H1 (cell line): ENCODE data around the gene OTOP3. TPM values are rescaled to one million over a fixed set of nuclear protein-coding genes. Genes with fewer than 3 reads are reported as not detected.

Source experiments
- CTCF ChIA-PET: fragments of 300-600 bp; sonication (Branson Sonifier 250); formaldehyde crosslinking; loops from one replicate; lab custom pipeline; 2021; ENCODE audit not compliant: partially characterized antibody; lab: Charles Lee
- POLR2A ChIA-PET: fragments of 300-600 bp; sonication (Branson Sonifier 250); formaldehyde crosslinking; loops from one replicate; lab custom pipeline; 2021; ENCODE audit warnings: inconsistent platforms; ENCODE audit not compliant: partially characterized antibody; lab: Charles Lee
- DNase-seq, 2 experiments: peaks; one replicate each; pipeline versions ENCODE4 v3.0.0 to v3.0.0-alpha.2; 2010 to 2022; ENCODE audit warnings: low spot score in 2 of 2, low read depth in 1 of 2, mixed read lengths in 1 of 2
- FAIRE-seq: peaks from 2 replicates; lab custom pipeline; 2011; peaks lifted over from hg19 to GRCh38; lab: Jason Lieb, UNC
- H2AFZ ChIP-seq: 2 replicates; pipeline ENCODE4 v1.8.1; 2012; ENCODE audit warnings: low read length, inconsistent platforms
- H2AK5ac ChIP-seq: 2 replicates; pipeline ENCODE4 v1.6.1; 2013; ENCODE audit warnings: low read depth, low read length
- H2BK120ac ChIP-seq: replicated peaks from 2 replicates; pipeline ENCODE3; 2013; ENCODE audit warnings: low read depth, low read length, inconsistent platforms
- H2BK12ac ChIP-seq: 2 replicates; pipeline ENCODE4 v1.6.1; 2013; ENCODE audit warnings: low read depth, low read length
- H2BK15ac ChIP-seq: 2 replicates; pipeline ENCODE4 v1.6.1; 2013; ENCODE audit warnings: low read length
- H2BK20ac ChIP-seq: 2 replicates; pipeline ENCODE4 v1.6.1; 2013; ENCODE audit warnings: low read length
- H2BK5ac ChIP-seq: 2 replicates; pipeline ENCODE4 v1.6.1; 2013; ENCODE audit warnings: low read depth, low read length
- H3K14ac ChIP-seq: 2 replicates; pipeline ENCODE4 v1.6.1; 2013; ENCODE audit warnings: inconsistent platforms; ENCODE audit not compliant: insufficient read length
- H3K18ac ChIP-seq: 2 replicates; pipeline ENCODE4 v1.6.1; 2013; ENCODE audit warnings: low read length; ENCODE audit errors: extremely low read depth
- H3K23ac ChIP-seq: 2 replicates; pipeline ENCODE4 v1.6.1; 2013; ENCODE audit warnings: inconsistent platforms; ENCODE audit not compliant: insufficient read length
- H3K23me2 ChIP-seq: 2 replicates; pipeline ENCODE4 v1.6.1; 2013; ENCODE audit warnings: low read depth, low read length
- H3K27ac ChIP-seq: 2 replicates; pipeline ENCODE4 v1.6.1; 2011; ENCODE audit warnings: low read depth, low read length, inconsistent platforms
- H3K27me3 ChIP-seq, 4 experiments: replicated peaks in 1 of 4; 1 replicate in 1 of 4; 2 replicates in 3 of 4; pipeline versions ENCODE4 v1.6.1 to v1.8.1; 2011 to 2013; ENCODE audit warnings: low read length in 3 of 4, mild to moderate bottlenecking in 3 of 4, inconsistent platforms in 2 of 4, mixed read lengths in 2 of 4, moderate library complexity in 1 of 4; ENCODE audit not compliant: control insufficient read depth in 3 of 4, insufficient read depth in 3 of 4; ENCODE audit errors: extremely low read depth in 1 of 4
- H3K36me3 ChIP-seq, 4 experiments: 2 replicates each; pipeline versions ENCODE4 v1.6.1 to v1.8.1; 2011 to 2013; ENCODE audit warnings: mild to moderate bottlenecking in 4 of 4, low read length in 3 of 4, moderate library complexity in 2 of 4, control low read depth in 1 of 4, inconsistent platforms in 1 of 4; ENCODE audit not compliant: insufficient read depth in 4 of 4, control insufficient read depth in 2 of 4
- H3K4ac ChIP-seq: replicated peaks from 2 replicates; pipeline ENCODE3; 2013; ENCODE audit warnings: low read length, low read depth, mixed read lengths, inconsistent platforms; ENCODE audit not compliant: insufficient read length
- H3K4me1 ChIP-seq, 4 experiments: replicated peaks in 1 of 4; 1 replicate in 1 of 4; 2 replicates in 3 of 4; pipeline versions ENCODE4 v1.6.1 to v1.8.1; 2011 to 2013; ENCODE audit warnings: low read length in 3 of 4, inconsistent platforms in 2 of 4, mixed read lengths in 1 of 4; ENCODE audit not compliant: insufficient read depth in 4 of 4, control insufficient read depth in 3 of 4
- H3K4me2 ChIP-seq, 2 experiments: 2 replicates each; pipeline versions ENCODE4 v1.6.1 to v1.8.1; 2011 to 2013; ENCODE audit warnings: low read depth in 2 of 2, low read length in 2 of 2, control low read depth in 1 of 2, inconsistent platforms in 1 of 2, mild to moderate bottlenecking in 1 of 2; ENCODE audit not compliant: insufficient read depth in 1 of 2
- H3K4me3 ChIP-seq, 4 experiments: fragments of 200-600, 300-600 bp in 1 of 4; sonication (generic), shearing (Covaris generic), sonication (Bioruptor Twin) in 1 of 4; 2 replicates each; pipeline versions ENCODE4 v1.5.1 to v1.8.1; 2011 to 2016; ENCODE audit warnings: low read length in 4 of 4, low read depth in 3 of 4, control low read depth in 2 of 4, inconsistent platforms in 2 of 4, mild to moderate bottlenecking in 2 of 4, mixed read lengths in 1 of 4, moderate library complexity in 1 of 4; ENCODE audit not compliant: insufficient read depth in 2 of 4; ENCODE audit errors: extremely low read depth in 1 of 4
- H3K56ac ChIP-seq: replicated peaks from 2 replicates; pipeline ENCODE3; 2013; ENCODE audit warnings: low read depth, mild to moderate bottlenecking, mixed read lengths, low read length, inconsistent platforms; ENCODE audit not compliant: insufficient read length
- H3K79me1 ChIP-seq: 2 replicates; pipeline ENCODE4 v1.6.1; 2013; ENCODE audit warnings: low read depth, low read length, control low read depth
- H3K79me2 ChIP-seq, 2 experiments: 2 replicates each; pipeline versions ENCODE4 v1.6.1 to v1.8.1; 2012 to 2013; ENCODE audit warnings: low read length in 2 of 2, mild to moderate bottlenecking in 2 of 2, inconsistent platforms in 1 of 2; ENCODE audit not compliant: insufficient read depth in 2 of 2, control insufficient read depth in 1 of 2
- H3K9ac ChIP-seq, 4 experiments: replicated peaks in 1 of 4; 1 replicate in 1 of 4; 2 replicates in 3 of 4; pipeline versions ENCODE4 v1.6.1 to v1.8.1; 2011 to 2013; ENCODE audit warnings: low read depth in 3 of 4, low read length in 3 of 4, control low read depth in 2 of 4, mild to moderate bottlenecking in 2 of 4, moderate library complexity in 2 of 4, inconsistent platforms in 1 of 4; ENCODE audit errors: extremely low read depth in 1 of 4
- H3K9me3 ChIP-seq, 2 experiments: 2 replicates each; pipeline versions ENCODE4 v1.6.1 to v1.8.1; 2012 to 2013; ENCODE audit warnings: mild to moderate bottlenecking in 2 of 2, moderate library complexity in 2 of 2, control low read depth in 1 of 2, inconsistent platforms in 1 of 2, low read depth in 1 of 2, low read length in 1 of 2, mixed read lengths in 1 of 2; ENCODE audit not compliant: insufficient read depth in 2 of 2
- H4K20me1 ChIP-seq, 2 experiments: replicated peaks in 1 of 2; 2 replicates each; pipeline versions ENCODE3 to v1.8.1; 2011 to 2013; ENCODE audit warnings: inconsistent platforms in 2 of 2, low read length in 2 of 2, mild to moderate bottlenecking in 1 of 2; ENCODE audit not compliant: insufficient read depth in 2 of 2, control insufficient read depth in 1 of 2
- H4K5ac ChIP-seq: 2 replicates; pipeline ENCODE4 v1.6.1; 2013; ENCODE audit warnings: low read length, low read depth, mixed read lengths, inconsistent platforms; ENCODE audit not compliant: insufficient read length
- H4K8ac ChIP-seq: 2 replicates; pipeline ENCODE4 v1.8.0; 2013; ENCODE audit warnings: mild to moderate bottlenecking, moderate library complexity, low read length, inconsistent platforms; ENCODE audit not compliant: insufficient read depth; ENCODE audit errors: extremely low read depth
- H4K91ac ChIP-seq: replicated peaks from 2 replicates; pipeline ENCODE3; 2013; ENCODE audit warnings: low read length, mixed read lengths, inconsistent platforms; ENCODE audit not compliant: insufficient read length
- GTF2F1 ChIP-seq: IDR thresholded peaks from 2 replicates; pipeline ENCODE4 v1.6.1; 2012; ENCODE audit warnings: low read depth, low read length, improper control_type of control experiment, borderline replicate concordance
- HDAC6 ChIP-seq: IDR thresholded peaks from one replicate; pipeline ENCODE4 v1.7.1; 2012; ENCODE audit warnings: low read depth, mild to moderate bottlenecking, inconsistent platforms, low read length, moderate library complexity
- RAD21 ChIP-seq, 2 experiments: IDR thresholded peaks in 1 of 2; conservative IDR thresholded peaks in 1 of 2; 2 replicates each; pipeline ENCODE4 v1.6.1; 2011; ENCODE audit warnings: low read depth in 2 of 2, low read length in 2 of 2, improper control_type of control experiment in 1 of 2, inconsistent platforms in 1 of 2, mild to moderate bottlenecking in 1 of 2, moderate library complexity in 1 of 2
- WGBS, 2 experiments: shearing (Covaris generic) in 1 of 2; methylation state at CpG; one replicate each; pipeline versions ENCODE4 v1.1.6 to v1.1.7; 2013 to 2015; ENCODE audit warnings: low lambda C conversion rate in 2 of 2, mixed read lengths in 2 of 2, inconsistent platforms in 1 of 2, low coverage in 1 of 2, missing lambda C conversion rate in 1 of 2; ENCODE audit not compliant: insufficient replicate concordance in 2 of 2, insufficient coverage in 1 of 2, insufficient read length in 1 of 2; ENCODE audit errors: extremely low coverage in 1 of 2, missing lambda C conversion rate in 1 of 2; 5-methylcytosine and 5-hydroxymethylcytosine counted together
- polyA plus RNA-seq, 7 experiments: library from polyadenylated mRNA; depleted of rRNA in 3 of 7; stranded (reverse) in 5 of 7; unstranded in 2 of 7; fragments of >200 nt in 5 of 7; fragments of 200-250 nt in 2 of 7; gene quantifications; 1 replicate in 5 of 7; 2 replicates in 1 of 7; 4 replicates in 1 of 7; pipeline versions ENCODE4 v1.2.1 to v1.2.3, GENCODE V29; 2011 to 2013; ENCODE audit warnings: missing spikeins in 2 of 7, mixed read lengths in 2 of 7
- total RNA-seq: library from RNA; stranded (reverse); fragmentation: NEBNext Ultra II Directional; extraction: Animal tissue kit (Norgen Biotek cat#: 25700); gene quantifications from 2 replicates; pipeline ENCODE4 v1.2.1, GENCODE V29; 2021
- TF ChIP-seq, protein P1 (sequence below), 3 experiments: IDR thresholded peaks; 1 replicate in 2 of 3; 2 replicates in 1 of 3; pipeline versions ENCODE4 v1.5.1 to v1.6.1; 2011; ENCODE audit warnings: low read length in 3 of 3, mild to moderate bottlenecking in 3 of 3, inconsistent platforms in 2 of 3, low read depth in 1 of 3, moderate library complexity in 1 of 3; ENCODE audit not compliant: insufficient read depth in 1 of 3; ENCODE audit errors: control extremely low read depth in 1 of 3
- TF ChIP-seq, protein P2 (sequence below): IDR thresholded peaks from 2 replicates; pipeline ENCODE4 v1.6.1; 2012; ENCODE audit warnings: inconsistent platforms
- TF ChIP-seq, protein P3 (sequence below): IDR thresholded peaks from 2 replicates; pipeline ENCODE4 v1.6.1; 2012; ENCODE audit warnings: inconsistent platforms

Gene OTOP3
- total and polyA plus RNA-seq, 2 of the 8 experiments (the other 6 are each of a cell fraction or from before 2014, with no cell fraction given) = 0.05 TPM; not detected in 1

GRCh38 chr17:74919440-74920305, 16.0 kb upstream of the OTOP3 start:
- no peak overlapping the region for H3K18ac ChIP-seq
- FAIRE-seq (no peak), DNase-seq (peak; percentile 25 to 59)
- peaks cover 0 to 5% of the 10 kb centered on the region in 2 experiments for H4K20me1 ChIP-seq
- peaks cover 8% of the 10 kb centered on the region; the same call in 1 of the 2 replicates for H3K23me2 ChIP-seq
- 86% methylated on average over 62 of the region's 67 CpGs; no CpG with 5 or more reads in 1 of the 2 experiments for WGBS, 2 experiments
- H3K4me2 ChIP-seq = no peak overlapping the region
- peak overlapping the region; percentile 77 for H4K91ac ChIP-seq
- peak overlapping the region; percentile 59 for H3K4ac ChIP-seq
- no peaks in the 10 kb centered on the region; a peak in 1 of 8 replicates for H3K36me3 ChIP-seq
- H3K27me3 ChIP-seq = peaks cover 23 to 32% (median 25%) of the 10 kb centered on the region in 4 experiments
- ChIA-PET POLR2A (interaction anchor here (0.6 to 1.4 kb wide), 4 partner anchors 46 to 143 kb away, joined by 3 to 7 read pairs (median 3); partner anchors contain the start of gene FDXR), CTCF (interaction anchor here (0.5 to 49.9 kb wide), 20 partner anchors 9 to 173 kb away, joined by 3 to 1072 read pairs (median 4); partner anchors contain the start of genes FADS6 and OTOP3)
- H3K4me1 ChIP-seq = peaks cover 0 to 17% (median 16%) of the 10 kb centered on the region in 4 experiments; a peak in 6 of 7 replicates
- H2BK120ac ChIP-seq = no peak overlapping the region
- H3K56ac ChIP-seq = peak overlapping the region; percentile 9
- no peak overlapping the region for H4K8ac ChIP-seq
- H2AK5ac ChIP-seq = no peak overlapping the region
- H3K9ac ChIP-seq = no peak overlapping the region
- no peak overlapping the region for H2AFZ ChIP-seq
- TF ChIP-seq RAD21 (IDR thresholded peaks at IDR 0.05 in 1 of 2, conservative IDR thresholded peaks at IDR 0.05 in 1 of 2; ENCODE audit: low read depth in 2 of 2, low read length in 2 of 2) (peak; percentile 55 to 75), GTF2F1 (no peak), HDAC6 (no peak)
- TF ChIP-seq, protein P1, sequence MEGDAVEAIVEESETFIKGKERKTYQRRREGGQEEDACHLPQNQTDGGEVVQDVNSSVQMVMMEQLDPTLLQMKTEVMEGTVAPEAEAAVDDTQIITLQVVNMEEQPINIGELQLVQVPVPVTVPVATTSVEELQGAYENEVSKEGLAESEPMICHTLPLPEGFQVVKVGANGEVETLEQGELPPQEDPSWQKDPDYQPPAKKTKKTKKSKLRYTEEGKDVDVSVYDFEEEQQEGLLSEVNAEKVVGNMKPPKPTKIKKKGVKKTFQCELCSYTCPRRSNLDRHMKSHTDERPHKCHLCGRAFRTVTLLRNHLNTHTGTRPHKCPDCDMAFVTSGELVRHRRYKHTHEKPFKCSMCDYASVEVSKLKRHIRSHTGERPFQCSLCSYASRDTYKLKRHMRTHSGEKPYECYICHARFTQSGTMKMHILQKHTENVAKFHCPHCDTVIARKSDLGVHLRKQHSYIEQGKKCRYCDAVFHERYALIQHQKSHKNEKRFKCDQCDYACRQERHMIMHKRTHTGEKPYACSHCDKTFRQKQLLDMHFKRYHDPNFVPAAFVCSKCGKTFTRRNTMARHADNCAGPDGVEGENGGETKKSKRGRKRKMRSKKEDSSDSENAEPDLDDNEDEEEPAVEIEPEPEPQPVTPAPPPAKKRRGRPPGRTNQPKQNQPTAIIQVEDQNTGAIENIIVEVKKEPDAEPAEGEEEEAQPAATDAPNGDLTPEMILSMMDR (IDR thresholded peaks at IDR 0.05; ENCODE audit: control extremely low read depth in 1 of 3, insufficient read depth in 1 of 3, low read depth in 1 of 3, low read length in 3 of 3) = peak; percentile 46 to 52 (median 47)
- TF ChIP-seq, protein P2, sequence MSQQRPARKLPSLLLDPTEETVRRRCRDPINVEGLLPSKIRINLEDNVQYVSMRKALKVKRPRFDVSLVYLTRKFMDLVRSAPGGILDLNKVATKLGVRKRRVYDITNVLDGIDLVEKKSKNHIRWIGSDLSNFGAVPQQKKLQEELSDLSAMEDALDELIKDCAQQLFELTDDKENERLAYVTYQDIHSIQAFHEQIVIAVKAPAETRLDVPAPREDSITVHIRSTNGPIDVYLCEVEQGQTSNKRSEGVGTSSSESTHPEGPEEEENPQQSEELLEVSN = peak; percentile 93
- TF ChIP-seq, protein P3, sequence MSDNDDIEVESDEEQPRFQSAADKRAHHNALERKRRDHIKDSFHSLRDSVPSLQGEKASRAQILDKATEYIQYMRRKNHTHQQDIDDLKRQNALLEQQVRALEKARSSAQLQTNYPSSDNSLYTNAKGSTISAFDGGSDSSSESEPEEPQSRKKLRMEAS = peak; percentile 85
- TF ChIP-seq, all 59 proteins: peak for 4
- Histone ChIP-seq H3K27ac (no peak overlapping the region), H3K79me1 (no peaks in the 10 kb centered on the region), H3K23ac (no peak overlapping the region), H4K5ac (no peak overlapping the region), H3K79me2 (no peaks in the 10 kb centered on the region), H3K4me3 (no peak overlapping the region), H2BK20ac (no peak overlapping the region), H2BK15ac (peak overlapping the region; percentile 99; the same call in 1 of the 2 replicates), H3K9me3 (no peaks in the 10 kb centered on the region), H2BK12ac (peak overlapping the region; percentile 99; the same call in 1 of the 2 replicates), H2BK5ac (peak overlapping the region; percentile 54; the same call in 1 of the 2 replicates), H3K14ac (no peak overlapping the region)
